ENCODE measurements around the gene ABLIM2.

GRCh38 chr4:7924570-7924969, 234.0 kb downstream of the ABLIM2 start:
- TF ChIP-seq CTCF (IDR thresholded peaks at IDR 0.05) (no peak), POLR2A (IDR thresholded peaks at IDR 0.05) (no peak)

All from lower leg skin (tissue), 3 donors.